GM12878 (cell line): ENCODE measurements around the gene UNKL.

Experiments
- BCL11A ChIP-seq: IDR thresholded peaks from 2 replicates; pipeline ENCODE4 v1.6.1; 2011; ENCODE audit warnings: low read depth, low read length
- CREB1 ChIP-seq: IDR thresholded peaks from 2 replicates; pipeline ENCODE4 v1.6.1; 2012; ENCODE audit warnings: low read depth, mild to moderate bottlenecking, inconsistent platforms
- CTCF ChIP-seq, 3 experiments: IDR thresholded peaks in 2 of 3; conservative IDR thresholded peaks in 1 of 3; 2 replicates each; pipeline ENCODE4 v1.5.1; 2011; ENCODE audit warnings: low read depth in 3 of 3, low read length in 3 of 3, mild to moderate bottlenecking in 3 of 3, control low read depth in 2 of 3, moderate library complexity in 2 of 3, inconsistent platforms in 1 of 3, mixed read lengths in 1 of 3; ENCODE audit not compliant: control insufficient read depth in 2 of 3, insufficient read depth in 1 of 3; ENCODE audit errors: extremely low read depth in 1 of 3
- HDAC2 ChIP-seq: fragments of 200-600 bp; sonication (generic); IDR thresholded peaks from 2 replicates; pipeline ENCODE4 v1.6.1; 2017
- POLR2A ChIP-seq: IDR thresholded peaks from 2 replicates; pipeline ENCODE4 v1.6.1; 2011; ENCODE audit warnings: low read depth, mild to moderate bottlenecking, low read length
- POLR2AphosphoS5 ChIP-seq: IDR thresholded peaks from 2 replicates; pipeline ENCODE4 v1.6.1; 2011; ENCODE audit warnings: mild to moderate bottlenecking, low read length, inconsistent platforms
- TF ChIP-seq, protein P1 (sequence below): IDR thresholded peaks from 2 replicates; pipeline ENCODE4 v1.6.1; 2012; ENCODE audit warnings: improper control_type of control experiment, low read depth, low read length; ENCODE audit not compliant: insufficient replicate concordance

GRCh38 chr16:1338119-1338730, 76.3 kb downstream of the UNKL start:
- no peak for TF ChIP-seq HDAC2
- TF ChIP-seq CTCF (IDR thresholded peaks at IDR 0.05 in 2 of 3, conservative IDR thresholded peaks at IDR 0.05 in 1 of 3; ENCODE audit: control insufficient read depth in 2 of 3, extremely low read depth in 1 of 3, insufficient read depth in 1 of 3, low read depth in 3 of 3, low read length in 3 of 3) = peak; percentile 23 to 67 (median 50); a peak in 4 of 6 replicates
- TF ChIP-seq POLR2A = no peak
- no peak for TF ChIP-seq BCL11A
- no peak for TF ChIP-seq CREB1
- TF ChIP-seq POLR2AphosphoS5 = no peak
- TF ChIP-seq, protein P1, sequence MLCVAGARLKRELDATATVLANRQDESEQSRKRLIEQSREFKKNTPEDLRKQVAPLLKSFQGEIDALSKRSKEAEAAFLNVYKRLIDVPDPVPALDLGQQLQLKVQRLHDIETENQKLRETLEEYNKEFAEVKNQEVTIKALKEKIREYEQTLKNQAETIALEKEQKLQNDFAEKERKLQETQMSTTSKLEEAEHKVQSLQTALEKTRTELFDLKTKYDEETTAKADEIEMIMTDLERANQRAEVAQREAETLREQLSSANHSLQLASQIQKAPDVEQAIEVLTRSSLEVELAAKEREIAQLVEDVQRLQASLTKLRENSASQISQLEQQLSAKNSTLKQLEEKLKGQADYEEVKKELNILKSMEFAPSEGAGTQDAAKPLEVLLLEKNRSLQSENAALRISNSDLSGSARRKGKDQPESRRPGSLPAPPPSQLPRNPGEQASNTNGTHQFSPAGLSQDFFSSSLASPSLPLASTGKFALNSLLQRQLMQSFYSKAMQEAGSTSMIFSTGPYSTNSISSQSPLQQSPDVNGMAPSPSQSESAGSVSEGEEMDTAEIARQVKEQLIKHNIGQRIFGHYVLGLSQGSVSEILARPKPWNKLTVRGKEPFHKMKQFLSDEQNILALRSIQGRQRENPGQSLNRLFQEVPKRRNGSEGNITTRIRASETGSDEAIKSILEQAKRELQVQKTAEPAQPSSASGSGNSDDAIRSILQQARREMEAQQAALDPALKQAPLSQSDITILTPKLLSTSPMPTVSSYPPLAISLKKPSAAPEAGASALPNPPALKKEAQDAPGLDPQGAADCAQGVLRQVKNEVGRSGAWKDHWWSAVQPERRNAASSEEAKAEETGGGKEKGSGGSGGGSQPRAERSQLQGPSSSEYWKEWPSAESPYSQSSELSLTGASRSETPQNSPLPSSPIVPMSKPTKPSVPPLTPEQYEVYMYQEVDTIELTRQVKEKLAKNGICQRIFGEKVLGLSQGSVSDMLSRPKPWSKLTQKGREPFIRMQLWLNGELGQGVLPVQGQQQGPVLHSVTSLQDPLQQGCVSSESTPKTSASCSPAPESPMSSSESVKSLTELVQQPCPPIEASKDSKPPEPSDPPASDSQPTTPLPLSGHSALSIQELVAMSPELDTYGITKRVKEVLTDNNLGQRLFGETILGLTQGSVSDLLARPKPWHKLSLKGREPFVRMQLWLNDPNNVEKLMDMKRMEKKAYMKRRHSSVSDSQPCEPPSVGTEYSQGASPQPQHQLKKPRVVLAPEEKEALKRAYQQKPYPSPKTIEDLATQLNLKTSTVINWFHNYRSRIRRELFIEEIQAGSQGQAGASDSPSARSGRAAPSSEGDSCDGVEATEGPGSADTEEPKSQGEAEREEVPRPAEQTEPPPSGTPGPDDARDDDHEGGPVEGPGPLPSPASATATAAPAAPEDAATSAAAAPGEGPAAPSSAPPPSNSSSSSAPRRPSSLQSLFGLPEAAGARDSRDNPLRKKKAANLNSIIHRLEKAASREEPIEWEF = no peak
